Hepatocyte (in vitro differentiated cells): ENCODE results near the gene DNM2. TPM values are rescaled to one million over a fixed set of nuclear protein-coding genes. Genes with fewer than 3 reads are reported as not detected.

ENCODE experiments used
- DNase-seq: peaks from one replicate; pipeline ENCODE4 v3.0.0-alpha.2; 2016; ENCODE audit warnings: low spot score
- H2AFZ ChIP-seq: fragments of 200-600 bp; sonication (generic); 2 replicates; pipeline ENCODE4 v1.6.0; 2016; ENCODE audit warnings: antibody characterized with exemption, mild to moderate bottlenecking
- H3K27ac ChIP-seq: fragments of 200-600 bp; sonication (generic); 2 replicates; pipeline ENCODE4 v1.5.1; 2016; ENCODE audit warnings: mild to moderate bottlenecking
- H3K27me3 ChIP-seq: fragments of 200-600 bp; sonication (generic); 2 replicates; pipeline ENCODE4 v1.6.1; 2016
- H3K36me3 ChIP-seq: fragments of 200-600 bp; sonication (generic); replicated peaks from 2 replicates; pipeline ENCODE4 v1.5.1; 2016; ENCODE audit warnings: low read depth; ENCODE audit not compliant: insufficient read depth
- H3K4me1 ChIP-seq: fragments of 200-600 bp; sonication (generic); 2 replicates; pipeline ENCODE4 v1.5.1; 2016; ENCODE audit warnings: mild to moderate bottlenecking, moderate library complexity; ENCODE audit not compliant: insufficient read depth
- H3K4me2 ChIP-seq: fragments of 200-600 bp; sonication (generic); 2 replicates; pipeline ENCODE4 v1.6.0; 2016
- H3K4me3 ChIP-seq: fragments of 200-600 bp; sonication (generic); 2 replicates; pipeline ENCODE4 v1.5.1; 2016; ENCODE audit warnings: mild to moderate bottlenecking
- H3K79me2 ChIP-seq: fragments of 200-600 bp; sonication (generic); 2 replicates; pipeline ENCODE4 v1.6.0; 2017; ENCODE audit warnings: mild to moderate bottlenecking
- H3K9me2 ChIP-seq: fragments of 200-600 bp; sonication (generic); replicated peaks from 2 replicates; pipeline ENCODE4 v1.6.0; 2017; ENCODE audit warnings: mild to moderate bottlenecking; ENCODE audit not compliant: insufficient read depth
- H3K9me3 ChIP-seq: fragments of 200-600 bp; sonication (generic); 2 replicates; pipeline ENCODE4 v1.5.1; 2016; ENCODE audit warnings: low read depth, mild to moderate bottlenecking
- H4K20me1 ChIP-seq: fragments of 200-600 bp; sonication (generic); 2 replicates; pipeline ENCODE4 v1.6.0; 2016; ENCODE audit warnings: mild to moderate bottlenecking; ENCODE audit not compliant: insufficient read depth, poor library complexity, severe bottlenecking
- EZH2 ChIP-seq: fragments of 200-600 bp; sonication (generic); IDR thresholded peaks from 2 replicates; pipeline ENCODE4 v1.6.1; 2016; ENCODE audit warnings: antibody characterized with exemption, mild to moderate bottlenecking, borderline replicate concordance
- EZH2phosphoT487 ChIP-seq: fragments of 200-600 bp; sonication (generic); IDR thresholded peaks from one replicate; pipeline ENCODE4 v1.6.1; 2018; ENCODE audit warnings: antibody characterized with exemption, mild to moderate bottlenecking, low read depth, moderate library complexity; ENCODE audit not compliant: unreplicated experiment, severe bottlenecking
- WGBS: methylation state at CpG from one replicate; pipeline ENCODE4 v1.1.6; 2016; ENCODE audit warnings: low lambda C conversion rate; ENCODE audit errors: missing lambda C conversion rate; 5-methylcytosine and 5-hydroxymethylcytosine counted together
- polyA plus RNA-seq: library from polyadenylated mRNA; unstranded; fragments of >200 nt; fragmentation: Nextera tagmentation; extraction: Ambion mirVana; gene quantifications from 2 replicates; pipeline ENCODE4 v1.2.1, GENCODE V29; 2016
- total RNA-seq: library from RNA; depleted of rRNA; stranded (reverse); fragments of >200 nt; gene quantifications from 2 replicates; pipeline ENCODE4 v1.2.3, GENCODE V29; 2014
- TF ChIP-seq, protein P1 (sequence below): fragments of 200-600 bp; sonication (generic); IDR thresholded peaks from 2 replicates; pipeline ENCODE4 v1.5.1; 2016; ENCODE audit warnings: antibody characterized with exemption, mild to moderate bottlenecking; ENCODE audit not compliant: poor library complexity

DNM2 gene
- total and polyA plus RNA-seq, 2 experiments from 2014 or later = 93.9 to 130 TPM

- peaks cover 14% of the 10 kb centered on the region for H3K4me1 ChIP-seq
Measured at GRCh38 chr19:10718205-10719196, 622 bp downstream of the DNM2 start.

DNA sequence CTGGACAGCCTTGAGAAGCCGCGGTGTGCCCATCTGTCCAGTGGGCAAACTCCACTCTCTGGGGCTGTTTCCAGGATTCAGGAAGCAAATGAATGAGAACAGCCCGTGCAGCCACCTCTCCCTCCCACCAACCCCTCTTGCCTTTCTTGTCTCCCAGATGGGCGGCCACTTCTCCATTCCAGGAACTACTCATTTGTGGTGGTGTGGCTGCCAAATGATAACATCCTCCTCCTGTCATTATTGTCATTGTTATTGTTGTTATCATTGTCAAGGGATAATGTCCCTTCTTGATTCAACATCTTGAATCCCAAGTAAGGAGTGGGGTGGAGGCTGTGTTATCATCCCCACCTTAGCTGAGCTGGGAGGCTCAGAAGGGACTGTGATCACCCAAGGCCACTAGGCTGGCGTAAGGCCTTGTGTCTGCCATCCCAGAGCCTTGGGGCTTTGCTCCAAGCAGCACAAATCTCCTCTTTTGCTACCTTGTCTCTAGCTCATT is 1.6 kb downstream of the DNM2 start:
- H3K79me2 ChIP-seq = peaks cover 63% of the 10 kb centered on the region
- no peak for DNase-seq
- H2AFZ ChIP-seq = no peak overlapping the region
- H4K20me1 ChIP-seq = peaks cover 62% of the 10 kb centered on the region
- no peaks in the 10 kb centered on the region for H3K9me3 ChIP-seq
- no peaks in the 10 kb centered on the region for H3K36me3 ChIP-seq
- H3K4me1 ChIP-seq = peaks cover 14% of the 10 kb centered on the region
- peak overlapping the region; percentile 93 for H3K4me2 ChIP-seq
- H3K27ac ChIP-seq = peak overlapping the region; percentile 89
- TF ChIP-seq EZH2 (no peak), EZH2phosphoT487 (no peak)
- TF ChIP-seq, protein P1, sequence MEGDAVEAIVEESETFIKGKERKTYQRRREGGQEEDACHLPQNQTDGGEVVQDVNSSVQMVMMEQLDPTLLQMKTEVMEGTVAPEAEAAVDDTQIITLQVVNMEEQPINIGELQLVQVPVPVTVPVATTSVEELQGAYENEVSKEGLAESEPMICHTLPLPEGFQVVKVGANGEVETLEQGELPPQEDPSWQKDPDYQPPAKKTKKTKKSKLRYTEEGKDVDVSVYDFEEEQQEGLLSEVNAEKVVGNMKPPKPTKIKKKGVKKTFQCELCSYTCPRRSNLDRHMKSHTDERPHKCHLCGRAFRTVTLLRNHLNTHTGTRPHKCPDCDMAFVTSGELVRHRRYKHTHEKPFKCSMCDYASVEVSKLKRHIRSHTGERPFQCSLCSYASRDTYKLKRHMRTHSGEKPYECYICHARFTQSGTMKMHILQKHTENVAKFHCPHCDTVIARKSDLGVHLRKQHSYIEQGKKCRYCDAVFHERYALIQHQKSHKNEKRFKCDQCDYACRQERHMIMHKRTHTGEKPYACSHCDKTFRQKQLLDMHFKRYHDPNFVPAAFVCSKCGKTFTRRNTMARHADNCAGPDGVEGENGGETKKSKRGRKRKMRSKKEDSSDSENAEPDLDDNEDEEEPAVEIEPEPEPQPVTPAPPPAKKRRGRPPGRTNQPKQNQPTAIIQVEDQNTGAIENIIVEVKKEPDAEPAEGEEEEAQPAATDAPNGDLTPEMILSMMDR = no peak
- no peaks in the 10 kb centered on the region for H3K9me2 ChIP-seq
- H3K27me3 ChIP-seq = no peaks in the 10 kb centered on the region
- WGBS = 72% methylated on average over 5 of the region's 5 CpGs
- peak overlapping the region; percentile 78 for H3K4me3 ChIP-seq

More at GRCh38 chr19:10718205-10719196, 622 bp downstream of the DNM2 start:
- TF ChIP-seq, protein P1 = no peak
- no peak for TF ChIP-seq EZH2phosphoT487
- no peak for TF ChIP-seq EZH2
- DNase-seq = peak; percentile 74
- peak overlapping the region; percentile 89 for H3K27ac ChIP-seq
- H4K20me1 ChIP-seq = peaks cover 52% of the 10 kb centered on the region
- H2AFZ ChIP-seq = peak overlapping the region; percentile 52
- no peaks in the 10 kb centered on the region for H3K9me3 ChIP-seq
- 1% methylated on average over 26 of the region's 70 CpGs for WGBS
- peak overlapping the region; percentile 93 for H3K4me2 ChIP-seq
- peak overlapping the region; percentile 78 for H3K4me3 ChIP-seq
- no peaks in the 10 kb centered on the region for H3K27me3 ChIP-seq
- no peaks in the 10 kb centered on the region for H3K36me3 ChIP-seq
- H3K79me2 ChIP-seq = peaks cover 53% of the 10 kb centered on the region
- H3K9me2 ChIP-seq = no peaks in the 10 kb centered on the region

DNA sequence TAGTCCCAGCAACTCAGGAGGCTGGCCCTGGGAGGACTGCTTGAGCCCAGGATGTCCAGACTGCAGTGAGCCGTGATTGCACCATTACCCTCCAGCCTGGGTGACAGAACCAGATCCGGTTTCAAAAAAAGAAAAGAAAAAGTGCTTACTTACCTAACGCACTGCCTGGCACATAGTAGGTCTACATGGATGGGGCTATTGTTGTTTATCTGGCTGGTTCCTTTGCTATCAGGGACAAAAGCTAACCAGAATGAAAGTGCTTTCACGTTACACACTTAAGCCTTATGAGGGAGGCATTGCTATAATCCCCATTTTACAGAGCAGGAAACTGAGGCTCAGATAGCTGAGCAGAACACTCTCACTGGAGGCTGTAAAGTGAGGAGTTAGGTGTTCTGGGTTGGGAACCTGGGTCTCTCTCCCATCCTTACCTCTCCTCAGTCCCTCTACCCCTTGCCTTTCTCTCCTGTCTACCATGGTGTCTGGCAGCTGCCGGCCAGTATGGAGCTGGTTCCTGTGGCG is 2.8 kb downstream of the DNM2 start:
- no peak overlapping the region for H2AFZ ChIP-seq
- H3K9me3 ChIP-seq = no peaks in the 10 kb centered on the region
- no peaks in the 10 kb centered on the region for H3K9me2 ChIP-seq
- TF ChIP-seq, protein P1 = no peak
- no peak for TF ChIP-seq EZH2
- TF ChIP-seq EZH2phosphoT487 = no peak
- no peaks in the 10 kb centered on the region for H3K36me3 ChIP-seq
- WGBS = 95% methylated on average over 6 of the region's 6 CpGs
- H3K79me2 ChIP-seq = peaks cover 75% of the 10 kb centered on the region
- no peak overlapping the region for H3K27ac ChIP-seq
- H3K4me3 ChIP-seq = no peak overlapping the region
- DNase-seq = no peak
- peaks cover 14% of the 10 kb centered on the region for H3K4me1 ChIP-seq
- H3K27me3 ChIP-seq = no peaks in the 10 kb centered on the region
- H4K20me1 ChIP-seq = peaks cover 72% of the 10 kb centered on the region
- H3K4me2 ChIP-seq = peak overlapping the region; percentile 93
